Hippocampal formation (tissue), 2 donors: ENCODE measurements around the gene WDR87.

Source experiments
- DNase-seq, 2 donors: peaks; one replicate each; lab custom pipeline; 2025; lab: John Stamatoyannopoulos, UW

The WDR87 gene

GRCh38 chr19:37905946-37906868, at the start of gene WDR87:
Gene WDR87 (minus strand): TSS chr19:37906594. CDS start chr19:37898239, 8,355 bp downstream.
- DNase-seq: no peak

GRCh38 chr19:37955986-37956385, 49.6 kb upstream of the WDR87 start:
- DNase-seq: no peak

GRCh38 chr19:37954421-37954874, 48.1 kb upstream of the WDR87 start:
- DNase-seq: no peak

- DNase-seq: no peak
These were observed 47.5 kb upstream of the WDR87 start for GRCh38 chr19:37953918-37954303.

GRCh38 chr19:37953171-37953917, 47.0 kb upstream of the WDR87 start:
- DNase-seq: no peak

GRCh38 chr19:37951816-37952210, 45.4 kb upstream of the WDR87 start:
- DNase-seq: no peak

GRCh38 chr19:37950471-37951175, 44.2 kb upstream of the WDR87 start:
- DNase-seq: no peak

GRCh38 chr19:37948362-37948761, 42.0 kb upstream of the WDR87 start:
- no peak for DNase-seq

GRCh38 chr19:37947778-37948177, 41.4 kb upstream of the WDR87 start:
- DNase-seq: no peak

- no peak for DNase-seq
These were observed 39.7 kb upstream of the WDR87 start for GRCh38 chr19:37946132-37946531.

GRCh38 chr19:37943480-37943879, 37.1 kb upstream of the WDR87 start:
- no peak for DNase-seq

GRCh38 chr19:37942516-37942902, 36.1 kb upstream of the WDR87 start:
- no peak for DNase-seq

- no peak for DNase-seq
These were observed 35.6 kb upstream of the WDR87 start for GRCh38 chr19:37941782-37942515.

- DNase-seq: no peak
These were observed 32.0 kb upstream of the WDR87 start for GRCh38 chr19:37938353-37938752.

GRCh38 chr19:37936886-37937285, 30.5 kb upstream of the WDR87 start:
- no peak for DNase-seq

GRCh38 chr19:37936166-37936565, 29.8 kb upstream of the WDR87 start:
- no peak for DNase-seq

- DNase-seq: no peak
These were observed 28.9 kb upstream of the WDR87 start for GRCh38 chr19:37935341-37935740.

GRCh38 chr19:37933937-37934358, 27.6 kb upstream of the WDR87 start:
- DNase-seq: no peak

GRCh38 chr19:37932985-37933936, 26.9 kb upstream of the WDR87 start:
- no peak for DNase-seq

- DNase-seq: peak in 1 of 2 donors; percentile 45
These were observed 25.7 kb upstream of the WDR87 start for GRCh38 chr19:37931881-37932655.
